Hepatocyte (in vitro differentiated cells): Measurements from ENCODE around the gene ATP2A2. TPM values are rescaled to one million over a fixed set of nuclear protein-coding genes. Genes with fewer than 3 reads are reported as not detected.
A peak's percentile ranks its signal among the peaks of the same experiment; 100 is the strongest.
"Not testable (repeated sequence)": the region's sequence is repeated elsewhere in the genome, so short reads cannot be mapped to it uniquely, and the experiment has no call there.

ENCODE experiments used
- DNase-seq: peaks from one replicate; pipeline ENCODE4 v3.0.0-alpha.2; 2016; ENCODE audit warnings: low spot score
- H2AFZ ChIP-seq: fragments of 200-600 bp; sonication (generic); 2 replicates; pipeline ENCODE4 v1.6.0; 2016; ENCODE audit warnings: antibody characterized with exemption, mild to moderate bottlenecking
- H3K27ac ChIP-seq: fragments of 200-600 bp; sonication (generic); 2 replicates; pipeline ENCODE4 v1.5.1; 2016; ENCODE audit warnings: mild to moderate bottlenecking
- H3K27me3 ChIP-seq: fragments of 200-600 bp; sonication (generic); 2 replicates; pipeline ENCODE4 v1.6.1; 2016
- H3K36me3 ChIP-seq: fragments of 200-600 bp; sonication (generic); replicated peaks from 2 replicates; pipeline ENCODE4 v1.5.1; 2016; ENCODE audit warnings: low read depth; ENCODE audit not compliant: insufficient read depth
- H3K4me1 ChIP-seq: fragments of 200-600 bp; sonication (generic); 2 replicates; pipeline ENCODE4 v1.5.1; 2016; ENCODE audit warnings: mild to moderate bottlenecking, moderate library complexity; ENCODE audit not compliant: insufficient read depth
- H3K4me2 ChIP-seq: fragments of 200-600 bp; sonication (generic); 2 replicates; pipeline ENCODE4 v1.6.0; 2016
- H3K4me3 ChIP-seq: fragments of 200-600 bp; sonication (generic); 2 replicates; pipeline ENCODE4 v1.5.1; 2016; ENCODE audit warnings: mild to moderate bottlenecking
- H3K79me2 ChIP-seq: fragments of 200-600 bp; sonication (generic); 2 replicates; pipeline ENCODE4 v1.6.0; 2017; ENCODE audit warnings: mild to moderate bottlenecking
- H3K9me2 ChIP-seq: fragments of 200-600 bp; sonication (generic); replicated peaks from 2 replicates; pipeline ENCODE4 v1.6.0; 2017; ENCODE audit warnings: mild to moderate bottlenecking; ENCODE audit not compliant: insufficient read depth
- H3K9me3 ChIP-seq: fragments of 200-600 bp; sonication (generic); 2 replicates; pipeline ENCODE4 v1.5.1; 2016; ENCODE audit warnings: low read depth, mild to moderate bottlenecking
- H4K20me1 ChIP-seq: fragments of 200-600 bp; sonication (generic); 2 replicates; pipeline ENCODE4 v1.6.0; 2016; ENCODE audit warnings: mild to moderate bottlenecking; ENCODE audit not compliant: insufficient read depth, poor library complexity, severe bottlenecking
- EZH2 ChIP-seq: fragments of 200-600 bp; sonication (generic); IDR thresholded peaks from 2 replicates; pipeline ENCODE4 v1.6.1; 2016; ENCODE audit warnings: antibody characterized with exemption, mild to moderate bottlenecking, borderline replicate concordance
- EZH2phosphoT487 ChIP-seq: fragments of 200-600 bp; sonication (generic); IDR thresholded peaks from one replicate; pipeline ENCODE4 v1.6.1; 2018; ENCODE audit warnings: antibody characterized with exemption, mild to moderate bottlenecking, low read depth, moderate library complexity; ENCODE audit not compliant: unreplicated experiment, severe bottlenecking
- WGBS: methylation state at CpG from one replicate; pipeline ENCODE4 v1.1.6; 2016; ENCODE audit warnings: low lambda C conversion rate; ENCODE audit errors: missing lambda C conversion rate; 5-methylcytosine and 5-hydroxymethylcytosine counted together
- polyA plus RNA-seq: library from polyadenylated mRNA; unstranded; fragments of >200 nt; fragmentation: Nextera tagmentation; extraction: Ambion mirVana; gene quantifications from 2 replicates; pipeline ENCODE4 v1.2.1, GENCODE V29; 2016
- total RNA-seq: library from RNA; depleted of rRNA; stranded (reverse); fragments of >200 nt; gene quantifications from 2 replicates; pipeline ENCODE4 v1.2.3, GENCODE V29; 2014
- TF ChIP-seq, protein P1 (sequence below): fragments of 200-600 bp; sonication (generic); IDR thresholded peaks from 2 replicates; pipeline ENCODE4 v1.5.1; 2016; ENCODE audit warnings: antibody characterized with exemption, mild to moderate bottlenecking; ENCODE audit not compliant: poor library complexity

ATP2A2 gene
- total and polyA plus RNA-seq, 2 experiments from 2014 or later = 60.2 to 126 TPM

GRCh38 chr12:110338754-110339153 is 57.7 kb downstream of the ATP2A2 start:
- no peak for DNase-seq
- Histone ChIP-seq H3K27me3 (no peaks in the 10 kb centered on the region), H3K27ac (peak overlapping the region; percentile 3), H2AFZ (no peak overlapping the region), H3K4me2 (no peak overlapping the region), H3K4me3 (no peak overlapping the region), H3K36me3 (peaks cover 11% of the 10 kb centered on the region), H3K79me2 (peaks cover 10% of the 10 kb centered on the region), H3K4me1 (no peaks in the 10 kb centered on the region), H4K20me1 (peaks cover 3% of the 10 kb centered on the region), H3K9me3 (no peaks in the 10 kb centered on the region), H3K9me2 (no peaks in the 10 kb centered on the region)
- TF ChIP-seq, protein P1, sequence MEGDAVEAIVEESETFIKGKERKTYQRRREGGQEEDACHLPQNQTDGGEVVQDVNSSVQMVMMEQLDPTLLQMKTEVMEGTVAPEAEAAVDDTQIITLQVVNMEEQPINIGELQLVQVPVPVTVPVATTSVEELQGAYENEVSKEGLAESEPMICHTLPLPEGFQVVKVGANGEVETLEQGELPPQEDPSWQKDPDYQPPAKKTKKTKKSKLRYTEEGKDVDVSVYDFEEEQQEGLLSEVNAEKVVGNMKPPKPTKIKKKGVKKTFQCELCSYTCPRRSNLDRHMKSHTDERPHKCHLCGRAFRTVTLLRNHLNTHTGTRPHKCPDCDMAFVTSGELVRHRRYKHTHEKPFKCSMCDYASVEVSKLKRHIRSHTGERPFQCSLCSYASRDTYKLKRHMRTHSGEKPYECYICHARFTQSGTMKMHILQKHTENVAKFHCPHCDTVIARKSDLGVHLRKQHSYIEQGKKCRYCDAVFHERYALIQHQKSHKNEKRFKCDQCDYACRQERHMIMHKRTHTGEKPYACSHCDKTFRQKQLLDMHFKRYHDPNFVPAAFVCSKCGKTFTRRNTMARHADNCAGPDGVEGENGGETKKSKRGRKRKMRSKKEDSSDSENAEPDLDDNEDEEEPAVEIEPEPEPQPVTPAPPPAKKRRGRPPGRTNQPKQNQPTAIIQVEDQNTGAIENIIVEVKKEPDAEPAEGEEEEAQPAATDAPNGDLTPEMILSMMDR = peak; percentile 7
- no peak for TF ChIP-seq EZH2
- 89% methylated on average over 3 of the region's 3 CpGs for WGBS

DNA sequence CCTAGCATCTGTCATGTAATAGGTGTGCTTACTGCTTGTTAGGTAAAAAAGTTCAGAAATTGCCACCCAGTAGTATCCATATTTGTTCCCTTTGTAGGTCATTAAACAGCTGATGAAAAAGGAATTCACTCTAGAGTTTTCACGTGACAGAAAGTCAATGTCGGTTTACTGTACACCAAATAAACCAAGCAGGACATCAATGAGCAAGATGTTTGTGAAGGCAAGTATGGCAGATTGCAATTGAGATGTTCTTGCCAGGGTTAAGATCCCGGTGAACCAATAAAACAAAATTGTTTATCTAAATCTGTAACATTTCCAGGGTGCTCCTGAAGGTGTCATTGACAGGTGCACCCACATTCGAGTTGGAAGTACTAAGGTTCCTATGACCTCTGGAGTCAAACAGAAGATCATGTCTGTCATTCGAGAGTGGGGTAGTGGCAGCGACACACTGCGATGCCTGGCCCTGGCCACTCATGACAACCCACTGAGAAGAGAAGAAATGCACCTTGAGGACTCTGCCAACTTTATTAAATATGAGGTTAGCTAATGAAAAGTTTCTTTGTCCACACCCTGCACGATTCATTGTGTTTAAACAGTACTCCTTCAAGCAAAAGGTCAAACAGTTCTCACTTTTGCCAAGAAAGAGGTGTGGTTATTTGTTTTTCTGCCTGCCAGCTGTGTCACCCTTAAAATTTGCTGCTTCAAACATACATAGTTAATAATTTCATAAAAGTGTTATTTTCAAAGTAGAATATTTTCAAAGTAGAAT is 58.3 kb downstream of the ATP2A2 start:
- Histone ChIP-seq H3K9me2 (no peaks in the 10 kb centered on the region), H3K79me2 (peaks cover 10% of the 10 kb centered on the region), H3K9me3 (no peaks in the 10 kb centered on the region), H2AFZ (no peak overlapping the region), H3K4me3 (no peak overlapping the region), H4K20me1 (peaks cover 3% of the 10 kb centered on the region), H3K4me1 (no peaks in the 10 kb centered on the region), H3K27ac (peak overlapping the region; percentile 3), H3K4me2 (no peak overlapping the region), H3K27me3 (no peaks in the 10 kb centered on the region), H3K36me3 (peaks cover 11% of the 10 kb centered on the region)
- DNase-seq = no peak
- TF ChIP-seq EZH2phosphoT487 (no peak), EZH2 (no peak)
- TF ChIP-seq, protein P1 = no peak
- 86% methylated on average over 8 of the region's 8 CpGs for WGBS

DNA sequence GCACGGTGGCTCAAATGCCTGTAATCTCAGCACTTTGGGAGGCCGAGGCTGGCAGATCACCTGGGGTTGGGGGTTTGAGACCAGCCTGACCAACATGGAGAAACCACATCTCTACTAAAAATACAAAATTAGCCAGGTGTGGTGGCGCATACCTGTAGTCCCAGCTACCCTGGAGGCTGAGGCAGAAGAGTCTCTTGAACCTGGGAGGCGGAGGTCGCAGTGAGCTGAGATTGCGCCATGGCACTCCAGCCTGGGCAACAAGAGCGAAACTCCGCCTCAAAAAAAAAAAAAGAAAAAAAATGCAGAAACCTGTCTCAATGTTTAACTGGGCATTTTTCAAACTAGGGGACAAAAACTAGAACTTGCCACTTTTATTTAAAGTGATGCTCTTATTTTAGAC is 59.2 kb downstream of the ATP2A2 start:
- H3K4me3 ChIP-seq, H3K4me2 ChIP-seq, H3K27ac ChIP-seq, DNase-seq, H3K9me2 ChIP-seq, H3K9me3 ChIP-seq, H4K20me1 ChIP-seq, H2AFZ ChIP-seq, H3K79me2 ChIP-seq, H3K4me1 ChIP-seq, H3K27me3 ChIP-seq: not testable (repeated sequence)
- 99% methylated on average over 8 of the region's 8 CpGs for WGBS
- H3K36me3 ChIP-seq = peaks cover 14% of the 10 kb centered on the region

DNA sequence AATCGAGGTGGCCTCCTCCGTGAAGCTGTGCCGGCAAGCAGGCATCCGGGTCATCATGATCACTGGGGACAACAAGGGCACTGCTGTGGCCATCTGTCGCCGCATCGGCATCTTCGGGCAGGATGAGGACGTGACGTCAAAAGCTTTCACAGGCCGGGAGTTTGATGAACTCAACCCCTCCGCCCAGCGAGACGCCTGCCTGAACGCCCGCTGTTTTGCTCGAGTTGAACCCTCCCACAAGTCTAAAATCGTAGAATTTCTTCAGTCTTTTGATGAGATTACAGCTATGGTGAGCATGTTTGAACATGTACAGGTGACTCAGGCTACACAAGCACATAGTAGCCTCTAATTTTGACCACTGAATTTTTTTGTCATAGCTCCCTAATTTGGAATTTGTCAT is 59.7 kb downstream of the ATP2A2 start:
- Histone ChIP-seq H3K79me2 (peaks cover 10% of the 10 kb centered on the region), H3K27ac (no peak overlapping the region), H3K4me2 (no peak overlapping the region)

More for the DNA sequence above, 59.7 kb downstream of the ATP2A2 start:
- WGBS = 96% methylated on average over 18 of the region's 18 CpGs
- Histone ChIP-seq H3K36me3 (peaks cover 14% of the 10 kb centered on the region), H2AFZ (no peak overlapping the region), H3K9me3 (no peaks in the 10 kb centered on the region), H3K27me3 (no peaks in the 10 kb centered on the region), H3K4me3 (no peak overlapping the region), H3K9me2 (no peaks in the 10 kb centered on the region), H3K4me1 (no peaks in the 10 kb centered on the region), H4K20me1 (peaks cover 3% of the 10 kb centered on the region)
- TF ChIP-seq EZH2 (no peak), EZH2phosphoT487 (no peak)
- TF ChIP-seq, protein P1 = no peak
- no peak for DNase-seq
